ENCODE measurements around the gene C1S.
"Not testable (repeated sequence)": the region's sequence is repeated elsewhere in the genome, so short reads cannot be mapped to it uniquely, and the experiment has no call there.

The C1S gene

DNA sequence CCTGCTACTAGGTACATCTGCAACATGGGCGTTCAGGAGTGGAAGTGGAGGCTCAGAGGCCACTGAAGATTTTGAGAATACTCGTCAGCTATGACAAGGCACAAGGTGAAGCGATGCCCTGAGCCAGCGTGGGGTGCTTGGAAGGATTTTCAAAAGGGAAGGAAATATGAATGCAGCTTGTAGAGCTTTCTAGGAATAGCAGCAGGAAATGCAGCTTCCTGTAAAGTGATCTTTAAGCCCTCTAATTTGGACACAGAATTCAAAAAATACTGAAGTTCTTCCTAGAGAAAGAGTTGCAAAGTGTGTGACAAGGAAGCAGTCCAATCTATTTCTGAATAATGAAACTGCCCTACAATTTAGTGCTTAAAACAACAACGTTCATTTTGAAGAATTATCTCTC is 13.2 kb upstream of the C1S start:
- DNase-seq, result no peak

DNA sequence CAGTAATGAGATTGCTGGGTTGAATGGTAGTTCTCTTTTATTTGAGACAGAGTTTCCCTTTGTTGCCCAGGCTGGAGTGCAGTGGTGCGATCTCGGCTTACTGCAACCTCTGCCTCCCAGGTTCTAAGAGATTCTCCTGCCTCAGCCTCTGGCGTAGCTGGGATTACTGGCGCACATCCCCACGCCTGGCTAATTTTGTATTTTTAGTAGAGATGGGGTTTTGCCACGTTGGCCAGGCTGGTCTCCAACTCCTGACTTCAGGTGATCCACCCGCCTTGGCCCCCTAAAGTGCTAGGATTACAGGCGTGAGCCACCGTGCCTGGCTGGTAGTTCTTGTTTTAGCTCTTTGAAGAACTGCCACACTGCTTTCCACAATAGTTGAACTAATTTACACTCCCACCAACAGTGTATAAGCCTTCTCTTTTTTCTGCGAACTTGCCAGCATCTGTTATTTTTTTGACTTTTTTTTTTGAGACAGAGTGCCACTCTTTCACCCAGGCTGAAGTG is 11.0 kb upstream of the C1S start:
- not testable (repeated sequence) for DNase-seq

DNA sequence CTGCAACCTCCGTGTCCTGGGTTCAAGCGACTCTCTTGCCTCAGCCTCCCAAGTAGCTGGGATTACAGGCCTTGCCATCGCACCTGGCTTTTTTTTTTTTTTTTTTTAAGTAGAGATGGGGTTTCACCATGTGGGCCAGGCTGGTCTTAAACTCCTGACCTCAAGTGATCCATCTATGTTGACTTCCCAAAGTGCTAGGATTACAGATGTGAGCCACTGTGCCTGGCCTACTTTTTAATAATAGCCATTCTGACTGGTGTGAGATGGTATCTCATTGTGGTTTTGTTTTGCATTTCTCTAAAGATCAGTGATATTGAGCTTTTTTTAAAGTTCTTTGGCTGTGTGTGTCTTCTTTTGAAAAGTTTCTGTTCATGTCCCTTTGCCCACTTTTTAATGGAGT is 10.5 kb upstream of the C1S start:
- not testable (repeated sequence) for DNase-seq

DNA sequence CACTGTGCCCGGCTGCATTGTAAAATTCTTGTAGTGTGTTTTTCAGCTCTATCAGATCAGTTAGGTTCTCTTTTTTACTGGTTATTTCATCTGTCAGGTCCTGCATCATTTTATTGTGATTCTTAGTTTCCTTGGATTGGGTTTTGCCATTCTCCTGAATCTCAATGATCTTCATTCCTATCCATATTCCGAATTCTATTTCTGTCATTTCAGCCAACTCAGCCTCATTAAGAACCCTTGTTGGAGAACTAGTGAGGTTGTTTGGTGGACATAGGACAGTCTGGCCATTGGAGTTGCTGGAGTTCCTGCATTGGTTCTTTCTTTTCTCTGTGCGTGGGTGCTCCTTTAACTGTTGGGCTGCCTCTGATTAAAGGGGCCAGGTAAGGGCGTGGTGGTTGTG is 5.6 kb upstream of the C1S start:
- no peak for DNase-seq

DNA sequence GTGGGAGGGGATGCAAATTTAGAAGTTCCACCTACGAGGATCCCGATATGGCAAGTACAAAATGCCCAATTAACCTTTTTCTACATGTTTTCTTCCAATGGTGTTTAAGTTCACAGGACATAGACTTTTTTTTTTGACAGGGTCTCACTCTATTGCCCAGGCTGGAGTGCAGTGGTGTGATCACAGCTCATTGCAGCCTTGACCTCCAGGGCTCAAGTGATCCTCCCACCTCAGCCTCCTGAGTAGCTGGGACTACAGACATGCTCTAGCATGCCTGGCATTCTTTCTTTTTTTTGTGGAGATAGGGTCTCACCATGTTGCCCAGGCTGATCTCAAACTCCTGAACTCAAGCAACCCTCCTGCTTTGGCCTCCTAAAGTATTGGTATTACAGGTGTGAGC is 4.8 kb upstream of the C1S start:
- not testable (repeated sequence) for DNase-seq

DNA sequence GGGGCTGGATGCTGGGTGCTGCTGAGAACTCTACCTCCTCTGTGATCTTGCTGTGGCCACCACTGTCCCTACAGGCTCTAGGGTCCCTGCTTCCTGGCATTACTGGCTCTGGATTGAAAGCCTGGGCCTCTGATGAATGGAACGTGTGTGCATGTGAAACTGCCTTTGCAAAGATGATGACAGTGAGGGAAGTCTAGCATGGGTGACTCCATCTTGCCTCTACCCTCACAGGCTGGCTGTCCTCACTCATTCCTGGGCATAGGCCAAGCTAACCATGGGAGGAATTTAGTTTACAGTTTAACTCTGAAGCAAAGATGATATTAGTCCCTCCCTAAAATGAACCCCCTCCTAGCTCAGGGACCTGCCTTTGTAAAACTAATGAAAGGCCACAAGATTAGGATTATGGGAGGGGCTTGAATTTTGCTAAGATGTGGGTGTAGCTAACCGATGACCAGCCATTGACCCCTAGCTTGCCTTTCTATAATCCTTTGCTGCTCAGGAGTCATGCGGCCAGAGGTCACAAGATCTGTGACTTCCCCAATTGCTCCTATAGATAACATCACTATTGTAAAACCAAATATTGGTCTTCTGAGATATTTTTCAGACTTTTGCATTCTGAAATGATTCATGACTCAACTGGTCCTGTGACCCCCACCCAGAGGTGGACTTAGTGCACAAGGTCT is 2.2 kb upstream of the C1S start:
- DNase-seq, result no peak

DNA sequence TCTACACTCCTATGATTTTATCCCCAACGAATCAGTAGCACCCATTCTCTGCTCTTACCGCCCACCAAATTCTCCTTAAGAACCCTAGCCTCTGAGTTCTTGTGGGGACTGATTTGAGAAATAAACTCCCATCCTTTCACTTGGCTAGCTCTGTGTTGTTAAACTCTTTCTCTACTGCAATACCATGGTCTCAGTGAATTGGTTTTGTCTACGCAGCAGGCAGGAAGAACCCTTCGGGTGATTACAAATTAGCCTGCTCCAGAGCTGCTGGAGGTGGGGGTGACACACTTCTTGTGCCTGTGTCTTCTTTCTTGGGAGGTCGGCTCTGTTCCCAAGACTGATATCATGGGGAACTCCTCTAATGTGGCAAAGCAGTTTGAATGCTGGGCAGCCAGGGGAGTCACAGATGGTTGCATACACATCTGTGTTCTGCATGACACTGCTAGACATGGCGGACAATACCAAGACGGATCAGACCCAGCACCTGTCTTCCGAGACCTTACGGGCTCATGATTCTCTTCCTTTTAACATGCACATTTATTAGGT is 1.6 kb upstream of the C1S start:
- no peak for DNase-seq

DNA sequence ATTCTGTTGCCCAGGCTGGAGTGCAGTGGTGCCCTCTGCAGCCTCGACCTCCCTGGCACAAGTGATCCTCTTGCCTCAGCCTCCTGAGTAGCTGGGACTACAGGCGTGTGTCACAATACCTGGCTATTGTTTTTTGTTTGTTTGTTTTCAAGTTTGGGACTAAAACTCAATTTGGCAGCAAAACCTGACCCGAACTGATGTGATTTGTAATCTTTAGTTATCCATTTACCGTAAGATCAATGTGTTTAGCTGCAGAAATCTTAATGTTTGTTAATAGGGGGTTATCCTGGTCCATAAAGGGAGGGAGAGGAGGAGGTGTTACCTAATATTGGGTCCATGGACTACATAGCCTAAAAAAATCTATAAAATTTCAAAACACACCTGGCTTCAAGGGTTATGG is 738 bp upstream of the C1S start:
- no peak for DNase-seq

DNA sequence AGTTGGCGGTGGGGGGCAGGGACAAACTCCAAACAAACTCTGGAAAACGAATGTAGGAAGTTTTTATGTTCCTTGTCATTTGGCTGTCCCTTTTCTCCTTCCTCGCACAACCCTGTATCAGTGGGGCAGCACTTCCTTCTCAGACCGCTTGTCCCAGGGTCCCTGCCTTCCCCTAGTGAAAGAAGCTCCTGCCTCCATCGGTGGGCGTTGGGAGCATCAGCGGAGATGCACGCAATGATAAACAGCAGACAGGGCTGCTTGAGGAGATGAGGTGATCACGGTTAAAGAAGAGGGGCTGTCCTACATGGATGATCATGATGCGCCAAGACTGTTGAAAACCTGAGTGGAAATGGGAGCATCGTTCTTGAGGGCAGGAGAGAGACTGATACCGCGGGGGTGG is 620 bp downstream of the C1S start:
- no peak for DNase-seq

DNA sequence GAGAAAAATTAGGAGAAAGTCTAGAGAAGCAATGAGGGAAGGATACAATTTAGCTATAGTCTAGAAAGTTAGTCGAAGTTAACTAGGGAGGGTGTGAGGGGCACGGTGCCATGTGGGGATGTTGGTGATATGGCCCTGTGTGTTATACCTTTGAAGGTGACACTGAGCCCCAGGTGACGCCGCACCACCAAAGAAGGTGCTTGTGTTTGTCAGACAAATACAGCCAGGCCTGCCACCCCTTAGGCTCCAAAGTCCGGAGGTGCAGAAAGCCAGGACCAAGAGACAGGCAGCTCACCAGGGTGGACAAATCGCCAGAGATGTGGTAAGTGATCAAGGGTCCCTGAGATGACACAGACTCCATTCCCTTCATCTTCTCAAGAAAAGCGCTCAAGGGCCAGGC is 1.1 kb downstream of the C1S start:
- no peak for DNase-seq

DNA sequence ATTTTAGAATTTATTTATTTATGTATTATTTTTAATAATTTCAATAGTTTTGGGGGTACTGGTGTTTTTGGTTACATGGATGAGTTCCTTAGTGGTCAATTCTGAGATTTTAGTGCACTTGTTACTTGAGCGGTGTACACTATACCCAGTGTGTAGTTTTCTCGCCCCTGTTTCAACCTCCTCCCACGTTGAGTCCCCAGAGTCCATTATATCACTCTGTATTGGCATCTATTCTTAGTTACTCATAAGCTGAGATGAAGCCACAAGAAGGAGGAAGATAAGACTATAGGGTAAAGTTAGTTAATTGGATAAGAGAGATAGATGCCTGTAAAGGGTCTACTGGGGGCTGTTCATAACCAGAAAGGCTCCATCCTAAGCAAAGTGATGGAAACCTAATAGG is 4.0 kb downstream of the C1S start:
- DNase-seq, result no peak

DNA sequence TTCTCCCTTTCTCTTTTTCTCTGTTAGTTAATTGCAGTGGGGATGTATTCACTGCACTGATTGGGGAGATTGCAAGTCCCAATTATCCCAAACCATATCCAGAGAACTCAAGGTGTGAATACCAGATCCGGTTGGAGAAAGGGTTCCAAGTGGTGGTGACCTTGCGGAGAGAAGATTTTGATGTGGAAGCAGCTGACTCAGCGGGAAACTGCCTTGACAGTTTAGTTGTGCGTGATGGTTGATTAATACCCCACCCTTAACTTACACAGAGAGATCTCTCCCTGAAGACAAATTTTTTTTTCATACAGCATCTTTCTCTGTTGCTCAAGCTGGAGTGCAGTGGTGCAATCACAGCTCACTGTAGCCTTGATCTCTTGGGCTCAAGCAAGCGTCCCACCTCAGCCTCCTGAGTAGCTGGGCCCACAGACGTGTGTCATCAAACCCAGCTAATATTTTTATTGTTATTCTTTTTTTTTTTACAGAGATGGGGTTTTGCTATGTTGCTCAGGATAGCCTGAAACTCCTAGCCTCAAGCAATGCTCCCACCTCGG is 4.6 kb downstream of the C1S start:
- no peak for DNase-seq

DNA sequence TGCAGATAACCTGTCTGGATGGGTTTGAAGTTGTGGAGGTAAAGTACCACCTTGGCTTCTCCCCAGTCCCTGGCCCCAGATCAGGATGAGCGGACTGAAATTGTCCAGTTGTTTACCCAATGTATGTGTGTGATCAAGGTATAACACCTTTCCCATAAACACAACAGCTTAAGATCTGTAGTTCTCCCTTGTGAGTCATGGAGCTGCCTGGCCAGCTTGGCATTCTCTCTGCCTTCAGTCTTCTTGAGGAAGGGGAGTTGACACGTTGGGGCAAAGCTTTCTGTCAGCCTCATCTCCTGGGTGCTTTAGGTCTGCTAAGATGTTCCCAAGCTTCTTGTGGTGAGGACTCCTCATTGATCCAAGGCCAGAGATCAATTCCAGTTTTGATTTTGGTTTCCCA is 6.1 kb downstream of the C1S start:
- no peak for DNase-seq

DNA sequence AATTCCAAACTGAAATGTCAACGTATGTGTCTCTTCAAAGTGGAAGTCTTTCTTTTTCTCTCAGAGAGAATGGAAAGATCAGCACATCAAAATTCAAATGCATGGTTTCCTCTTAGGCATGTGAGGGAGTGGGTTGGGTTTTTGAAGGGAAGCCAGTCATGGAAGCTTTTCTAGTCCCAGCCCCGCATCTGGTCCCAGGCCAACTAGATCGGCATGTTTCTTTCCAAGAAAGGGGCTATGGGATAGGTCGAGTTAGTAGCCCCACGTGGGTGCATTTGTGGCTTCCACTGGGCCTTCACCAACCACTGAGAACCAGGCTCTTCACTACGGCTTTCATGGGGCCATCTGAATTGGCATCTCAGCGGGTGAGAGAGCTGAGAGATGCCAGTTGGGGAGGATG is 6.6 kb downstream of the C1S start:
- DNase-seq, result no peak

DNA sequence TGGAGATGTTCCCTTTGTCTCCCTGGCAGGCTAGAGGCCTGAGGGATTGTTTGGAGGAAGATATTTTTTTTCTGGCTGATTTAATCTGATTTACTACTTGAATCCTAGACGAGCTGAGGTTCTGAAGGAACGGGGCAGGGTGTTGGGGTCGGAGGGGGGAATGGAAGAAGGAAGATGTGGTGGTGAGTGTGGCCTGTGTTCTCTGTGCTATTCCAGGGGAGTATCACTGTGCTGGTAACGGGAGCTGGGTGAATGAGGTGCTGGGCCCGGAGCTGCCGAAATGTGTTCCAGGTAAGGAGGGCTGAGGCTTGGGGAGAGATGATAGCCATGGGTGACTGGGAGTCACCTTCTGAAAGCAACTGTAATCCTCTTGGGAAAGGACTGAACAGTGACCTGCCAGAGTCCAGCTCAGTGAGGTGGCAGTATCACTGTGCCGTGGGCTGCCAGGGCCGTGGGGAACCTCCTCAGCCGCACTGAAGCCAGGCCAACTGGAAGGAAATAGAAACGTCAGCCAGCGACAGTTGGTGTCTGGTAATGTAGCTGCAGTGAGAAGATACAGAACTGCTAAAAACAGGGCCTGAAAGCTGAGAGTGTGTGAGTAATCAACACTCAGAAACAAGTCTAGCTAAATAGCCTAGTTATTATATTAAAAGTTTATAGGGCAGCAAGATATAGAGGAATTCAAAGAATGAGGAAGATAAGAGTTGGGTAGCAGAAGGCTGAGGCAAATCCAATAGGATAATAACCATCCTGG is 7.9 kb downstream of the C1S start:
- no peak for DNase-seq

DNA sequence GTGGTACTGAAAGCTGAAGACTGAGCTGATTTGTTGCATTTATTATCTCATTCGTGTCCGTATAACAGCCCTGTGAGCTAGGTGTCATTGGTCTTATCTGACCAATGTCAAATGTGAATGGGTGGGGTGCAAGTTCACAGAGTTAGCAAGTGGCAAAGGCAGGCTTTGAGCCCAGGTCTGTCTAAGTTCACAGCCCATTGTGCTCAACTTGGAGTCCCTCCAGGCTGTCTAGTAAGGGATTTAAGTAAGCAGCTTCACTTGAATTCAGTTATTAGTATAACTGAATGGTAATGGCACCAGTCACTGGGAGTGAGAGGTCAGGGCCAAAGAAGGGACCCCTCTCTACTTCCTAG is 8.5 kb downstream of the C1S start:
- no peak for DNase-seq

DNA sequence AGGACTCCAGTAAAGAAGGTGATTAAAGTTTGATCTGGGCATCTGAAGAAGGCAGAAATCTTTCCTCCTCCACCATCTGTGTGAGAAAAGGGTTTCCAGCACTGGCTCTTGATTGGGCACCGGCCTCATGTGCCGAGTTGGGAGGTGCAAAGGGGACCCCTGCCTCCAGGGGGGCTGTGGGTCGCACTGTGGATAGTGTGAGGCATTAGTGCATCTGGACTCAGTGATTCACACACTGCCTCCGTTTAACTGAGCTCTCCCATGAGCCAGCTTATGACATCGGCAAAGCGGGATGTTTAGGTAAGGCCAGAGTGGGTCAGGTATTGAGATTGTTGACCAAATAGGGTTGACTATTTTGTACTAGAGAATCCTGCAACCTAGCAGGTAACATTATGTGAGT is 8.9 kb downstream of the C1S start:
- no peak for DNase-seq

DNA sequence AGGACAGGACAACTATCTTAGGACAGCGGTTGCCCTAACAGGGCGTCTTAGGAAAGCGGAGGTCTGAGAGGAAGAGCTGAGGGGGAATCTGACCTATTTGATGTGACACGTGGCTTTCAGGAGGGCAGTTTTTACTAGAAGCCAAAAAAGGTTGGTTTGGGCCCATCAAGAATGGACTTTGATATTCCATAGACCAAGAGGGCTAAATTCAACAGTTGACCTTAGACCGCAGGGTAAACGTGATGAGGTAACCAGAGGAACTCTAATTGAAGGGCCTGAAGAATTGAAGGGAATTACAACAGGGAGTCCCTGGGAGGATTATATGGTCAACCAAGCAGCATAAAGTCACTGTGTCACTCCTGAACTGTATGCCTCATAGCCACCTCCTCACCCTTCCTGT is 11.5 kb downstream of the C1S start:
- DNase-seq, result no peak

DNA sequence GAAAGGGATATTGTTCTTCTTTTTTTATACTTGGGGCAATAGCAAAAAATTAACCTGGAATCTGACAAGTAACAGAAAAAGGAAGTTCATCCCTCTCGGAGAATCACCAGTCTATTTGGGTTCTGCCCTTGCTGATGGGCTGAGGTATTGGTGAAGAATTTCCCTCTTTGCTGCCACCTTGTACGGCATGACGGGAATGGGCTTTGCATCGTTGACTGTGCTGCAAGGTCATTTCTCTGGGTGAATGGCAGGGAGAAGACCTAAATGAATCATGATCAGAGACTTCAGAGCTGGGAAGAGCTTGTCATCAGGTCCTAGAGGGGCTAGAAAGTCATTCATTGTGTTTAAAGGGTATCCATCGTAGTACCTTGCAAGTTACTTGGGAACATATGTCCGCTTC is 12.0 kb downstream of the C1S start:
- no peak for DNase-seq

DNA sequence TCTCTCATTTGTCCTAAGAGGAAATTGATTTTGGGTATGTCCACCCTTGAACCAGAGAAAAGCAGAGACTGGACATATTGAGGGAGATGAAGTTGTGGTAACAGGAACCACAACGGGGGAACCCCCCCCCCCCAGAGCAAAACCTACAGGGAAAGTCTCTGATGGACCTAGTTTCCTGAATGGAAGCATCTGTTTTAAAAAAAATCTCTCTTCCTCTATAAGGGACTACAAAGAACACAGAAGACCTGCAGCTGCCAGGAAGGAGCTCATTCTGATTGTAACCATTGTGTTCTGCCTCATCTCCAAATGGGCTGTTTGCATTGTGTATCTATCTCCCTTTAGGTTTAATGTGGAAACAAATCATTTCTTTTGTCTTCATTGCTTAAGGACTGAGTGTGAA is 13.4 kb downstream of the C1S start:
- DNase-seq, result no peak

DNA sequence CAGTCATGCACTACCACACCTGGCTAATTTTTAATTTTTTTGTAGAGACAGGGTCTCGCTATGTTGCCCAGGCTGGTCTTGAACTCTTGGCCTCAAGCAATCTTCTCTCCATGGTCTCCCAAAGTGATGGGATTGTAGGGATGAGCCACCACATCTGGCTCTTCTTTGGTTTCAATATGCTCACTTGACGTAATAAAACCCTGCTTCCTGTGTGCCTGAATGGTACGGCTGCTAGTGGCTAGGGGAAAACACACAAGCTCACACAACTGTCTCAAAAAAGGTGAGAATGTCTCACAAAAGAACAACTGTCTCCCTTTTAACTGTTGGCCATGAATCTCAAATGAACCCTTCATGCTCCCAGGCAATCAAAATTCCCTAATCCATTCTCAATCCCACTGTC is 15.0 kb downstream of the C1S start:
- DNase-seq, result no peak

DNA sequence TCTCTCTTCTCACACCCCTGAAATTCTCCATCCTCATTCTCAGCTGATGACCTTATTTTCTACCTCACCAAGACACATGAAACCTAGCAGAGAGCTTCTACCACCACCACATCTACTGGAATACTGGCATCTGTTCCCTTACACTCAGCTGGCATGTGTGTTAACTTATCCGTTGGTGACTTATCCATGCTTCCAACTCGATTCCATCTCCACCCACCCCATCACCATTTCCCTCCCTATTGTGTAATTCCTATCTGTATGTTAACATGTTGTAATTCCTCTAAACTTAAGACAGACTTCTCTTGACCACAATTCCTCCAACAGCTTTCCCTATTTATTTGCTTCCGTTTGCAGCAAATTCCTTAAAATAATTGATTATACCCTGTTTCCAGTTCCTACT is 15.4 kb downstream of the C1S start:
- no peak for DNase-seq

DNA sequence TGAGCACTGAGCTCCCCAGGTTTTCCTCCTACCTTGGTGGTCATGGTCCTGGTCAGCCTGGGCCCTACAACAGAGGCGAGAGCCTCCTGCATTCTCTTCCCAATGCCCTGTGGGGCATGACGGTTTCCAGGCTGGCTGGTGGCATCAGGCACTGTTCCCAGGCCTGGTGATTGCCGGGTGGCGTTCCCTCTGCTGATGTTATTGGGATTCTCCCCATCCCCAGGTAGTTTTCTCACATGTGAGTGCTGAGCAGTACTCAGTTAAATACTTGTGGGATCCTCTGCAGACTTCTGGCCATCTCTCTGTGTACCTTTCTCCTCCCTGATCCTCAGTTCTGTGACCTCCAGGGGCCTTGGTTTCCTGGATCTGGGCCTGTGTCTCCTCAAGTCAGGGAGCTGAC is 16.0 kb downstream of the C1S start:
- DNase-seq, result no peak

DNA sequence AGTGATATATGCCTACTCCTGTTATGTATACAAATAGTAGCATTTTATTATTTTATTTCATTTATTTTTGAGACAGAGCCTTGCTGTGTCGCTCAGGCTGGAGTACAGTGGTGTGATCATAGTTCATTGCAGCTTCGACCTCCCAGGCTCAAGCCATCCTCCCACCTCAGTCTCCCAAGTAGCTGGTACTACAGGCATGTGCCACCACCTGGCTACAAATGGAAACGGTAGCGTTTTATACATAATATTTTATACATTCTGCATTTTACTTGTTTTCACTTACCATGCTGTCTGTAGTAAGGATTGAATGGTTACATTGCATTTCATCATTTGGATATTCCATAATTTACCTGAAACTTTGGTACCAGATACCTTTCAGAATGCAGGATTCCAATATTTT is 17.6 kb downstream of the C1S start:
- no peak for DNase-seq

DNA sequence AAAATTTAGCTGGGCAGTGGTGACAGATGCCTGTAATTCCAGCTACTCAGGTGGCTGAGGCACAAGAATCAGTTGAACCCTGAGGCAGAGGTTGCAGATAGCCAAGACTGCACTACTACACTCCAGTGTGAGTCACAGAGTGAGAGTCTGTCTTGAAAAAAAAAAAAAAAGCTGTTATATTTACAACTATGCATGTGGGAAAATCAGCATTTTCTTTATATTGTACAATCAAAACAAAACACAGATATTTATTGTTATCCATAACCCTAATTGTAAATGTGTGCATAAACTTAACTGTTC is 19.3 kb downstream of the C1S start:
- DNase-seq, result no peak
